ENCODE data around the gene SRD5A1.

SRD5A1 gene

GRCh38 chr5:6603643-6604042 lies 29.6 kb upstream of the SRD5A1 start:
- no peaks in the 10 kb centered on the region for H3K4me1 ChIP-seq (ENCODE audit: low read depth, poor library complexity, severe bottlenecking)
- no peak for TF ChIP-seq CTCF (conservative IDR thresholded peaks at IDR 0.05; ENCODE audit: low read depth, low read length)
- peaks cover 40% of the 10 kb centered on the region; the same call in 1 of the 2 replicates for H3K36me3 ChIP-seq (ENCODE audit: insufficient read depth)
- no peak overlapping the region for H3K27ac ChIP-seq
- H3K79me2 ChIP-seq (ENCODE audit: insufficient read depth, low read depth), result no peaks in the 10 kb centered on the region
- H2AFZ ChIP-seq (ENCODE audit: low read depth), result no peak overlapping the region
- H3K27me3 ChIP-seq (ENCODE audit: insufficient read depth, low read depth), result no peaks in the 10 kb centered on the region
- H3K9ac ChIP-seq, result no peak overlapping the region
- no peak overlapping the region for H3K4me2 ChIP-seq
- no peak overlapping the region for H3K4me3 ChIP-seq (IDR thresholded peaks at IDR 0.05; ENCODE audit: insufficient read depth, low read depth, low read length)
- no peaks in the 10 kb centered on the region for H4K20me1 ChIP-seq (ENCODE audit: insufficient read depth)

GRCh38 chr5:6604341-6604740 lies 28.9 kb upstream of the SRD5A1 start:
- Histone ChIP-seq H3K79me2 (ENCODE audit: insufficient read depth, low read depth) (no peaks in the 10 kb centered on the region), H2AFZ (ENCODE audit: low read depth) (no peak overlapping the region), H3K36me3 (ENCODE audit: insufficient read depth) (peaks cover 47% of the 10 kb centered on the region; the same call in 1 of the 2 replicates), H4K20me1 (ENCODE audit: insufficient read depth) (no peaks in the 10 kb centered on the region), H3K4me2 (no peak overlapping the region), H3K4me1 (ENCODE audit: low read depth, poor library complexity, severe bottlenecking) (peaks cover 5% of the 10 kb centered on the region), H3K27ac (no peak overlapping the region), H3K4me3 (IDR thresholded peaks at IDR 0.05; ENCODE audit: insufficient read depth, low read depth, low read length) (no peak overlapping the region), H3K9ac (no peak overlapping the region), H3K27me3 (ENCODE audit: insufficient read depth, low read depth) (no peaks in the 10 kb centered on the region)
- TF ChIP-seq CTCF (conservative IDR thresholded peaks at IDR 0.05; ENCODE audit: low read depth, low read length), result no peak

GRCh38 chr5:6604946-6605345 lies 28.3 kb upstream of the SRD5A1 start:
- H4K20me1 ChIP-seq (ENCODE audit: insufficient read depth), result no peaks in the 10 kb centered on the region
- no peaks in the 10 kb centered on the region for H3K27me3 ChIP-seq (ENCODE audit: insufficient read depth, low read depth)
- H3K9ac ChIP-seq, result no peak overlapping the region
- peaks cover 7% of the 10 kb centered on the region for H3K4me1 ChIP-seq (ENCODE audit: low read depth, poor library complexity, severe bottlenecking)
- no peak overlapping the region for H3K4me2 ChIP-seq
- H2AFZ ChIP-seq (ENCODE audit: low read depth), result no peak overlapping the region
- no peak overlapping the region for H3K27ac ChIP-seq
- H3K36me3 ChIP-seq (ENCODE audit: insufficient read depth), result peaks cover 52% of the 10 kb centered on the region; the same call in 1 of the 2 replicates
- no peaks in the 10 kb centered on the region for H3K79me2 ChIP-seq (ENCODE audit: insufficient read depth, low read depth)
- TF ChIP-seq CTCF (conservative IDR thresholded peaks at IDR 0.05; ENCODE audit: low read depth, low read length), result no peak
- no peak overlapping the region for H3K4me3 ChIP-seq (IDR thresholded peaks at IDR 0.05; ENCODE audit: insufficient read depth, low read depth, low read length)

- Histone ChIP-seq H3K4me1 (ENCODE audit: low read depth, poor library complexity, severe bottlenecking) (peaks cover 7% of the 10 kb centered on the region), H3K79me2 (ENCODE audit: insufficient read depth, low read depth) (peaks cover 14% of the 10 kb centered on the region; the same call in 1 of the 2 replicates), H3K36me3 (ENCODE audit: insufficient read depth) (peaks cover 58% of the 10 kb centered on the region; the same call in 1 of the 2 replicates), H2AFZ (ENCODE audit: low read depth) (no peak overlapping the region), H3K9ac (no peak overlapping the region), H3K4me3 (IDR thresholded peaks at IDR 0.05; ENCODE audit: insufficient read depth, low read depth, low read length) (no peak overlapping the region), H3K4me2 (no peak overlapping the region), H3K27me3 (ENCODE audit: insufficient read depth, low read depth) (no peaks in the 10 kb centered on the region), H4K20me1 (ENCODE audit: insufficient read depth) (no peaks in the 10 kb centered on the region), H3K27ac (no peak overlapping the region)
- TF ChIP-seq CTCF (conservative IDR thresholded peaks at IDR 0.05; ENCODE audit: low read depth, low read length), result no peak
Measured at GRCh38 chr5:6606884-6607558, 26.2 kb upstream of the SRD5A1 start.
